ENCODE measurements around the gene FDX2.

The FDX2 gene

GRCh38 chr19:10299545-10300458 lies 16.0 kb downstream of the FDX2 start:
- peak; percentile 73 for DNase-seq (ENCODE audit: low spot score)

DNA sequence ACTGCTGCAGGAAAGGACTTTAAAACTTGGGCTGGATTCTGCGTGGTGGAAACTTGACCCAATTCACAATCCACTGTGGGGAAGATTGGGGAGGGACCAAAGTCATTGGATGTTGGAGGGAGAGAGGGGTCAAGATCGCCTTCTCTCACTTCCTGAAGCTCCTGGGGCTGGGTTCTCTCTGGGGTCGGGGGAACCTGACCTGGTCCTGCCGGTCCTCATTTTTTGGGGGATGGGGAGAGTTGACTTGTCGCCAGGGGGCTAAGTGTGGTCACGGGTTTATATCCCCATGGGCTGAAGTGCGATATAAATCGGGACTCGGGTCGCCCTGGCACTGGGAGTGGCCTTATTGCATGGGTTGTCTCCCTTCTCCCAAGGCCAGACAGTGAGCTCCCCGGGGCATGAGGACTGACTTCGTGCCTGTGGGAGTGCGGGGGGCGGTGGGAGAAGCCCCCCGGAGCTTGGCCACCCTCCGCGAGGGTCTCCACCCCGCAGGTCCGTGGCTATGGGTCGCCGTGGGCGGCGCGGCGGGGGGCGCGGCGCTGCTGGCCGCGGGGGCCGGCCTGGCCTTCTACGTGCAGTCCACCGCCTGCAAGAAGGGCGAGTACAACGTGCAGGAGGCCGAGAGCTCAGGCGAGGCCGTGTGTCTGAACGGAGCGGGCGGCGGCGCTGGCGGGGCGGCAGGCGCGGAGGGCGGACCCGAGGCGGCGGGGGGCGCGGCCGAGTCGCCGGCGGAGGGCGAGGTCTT lies 19.8 kb downstream of the FDX2 start:
- no peak for DNase-seq (ENCODE audit: low spot score)

DNA sequence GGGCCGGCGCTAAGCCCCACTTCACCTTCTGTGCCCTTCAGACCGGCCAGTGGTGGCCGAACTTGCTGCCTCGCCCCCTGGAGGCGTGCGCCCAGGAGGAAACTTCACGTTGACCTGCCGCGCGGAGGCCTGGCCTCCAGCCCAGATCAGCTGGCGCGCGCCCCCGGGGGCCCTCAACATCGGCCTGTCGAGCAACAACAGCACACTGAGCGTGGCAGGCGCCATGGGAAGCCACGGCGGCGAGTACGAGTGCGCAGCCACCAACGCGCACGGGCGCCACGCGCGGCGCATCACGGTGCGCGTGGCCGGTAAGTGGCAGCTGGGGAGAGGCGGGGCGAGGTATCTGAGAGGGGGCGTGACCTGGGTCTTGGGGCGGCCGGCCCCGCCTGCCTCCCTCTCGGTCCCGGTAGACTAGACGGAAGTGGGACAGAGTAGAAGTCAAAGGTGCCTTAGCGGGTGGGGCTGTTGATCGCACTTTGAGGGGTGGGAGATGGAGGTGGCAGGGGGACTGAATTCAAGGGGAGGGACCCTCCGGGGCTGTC lies 20.4 kb downstream of the FDX2 start:
- no peak for DNase-seq (ENCODE audit: low spot score)

- no peak for DNase-seq (ENCODE audit: low spot score)
These were observed 21.5 kb downstream of the FDX2 start for GRCh38 chr19:10294368-10294697.

DNA sequence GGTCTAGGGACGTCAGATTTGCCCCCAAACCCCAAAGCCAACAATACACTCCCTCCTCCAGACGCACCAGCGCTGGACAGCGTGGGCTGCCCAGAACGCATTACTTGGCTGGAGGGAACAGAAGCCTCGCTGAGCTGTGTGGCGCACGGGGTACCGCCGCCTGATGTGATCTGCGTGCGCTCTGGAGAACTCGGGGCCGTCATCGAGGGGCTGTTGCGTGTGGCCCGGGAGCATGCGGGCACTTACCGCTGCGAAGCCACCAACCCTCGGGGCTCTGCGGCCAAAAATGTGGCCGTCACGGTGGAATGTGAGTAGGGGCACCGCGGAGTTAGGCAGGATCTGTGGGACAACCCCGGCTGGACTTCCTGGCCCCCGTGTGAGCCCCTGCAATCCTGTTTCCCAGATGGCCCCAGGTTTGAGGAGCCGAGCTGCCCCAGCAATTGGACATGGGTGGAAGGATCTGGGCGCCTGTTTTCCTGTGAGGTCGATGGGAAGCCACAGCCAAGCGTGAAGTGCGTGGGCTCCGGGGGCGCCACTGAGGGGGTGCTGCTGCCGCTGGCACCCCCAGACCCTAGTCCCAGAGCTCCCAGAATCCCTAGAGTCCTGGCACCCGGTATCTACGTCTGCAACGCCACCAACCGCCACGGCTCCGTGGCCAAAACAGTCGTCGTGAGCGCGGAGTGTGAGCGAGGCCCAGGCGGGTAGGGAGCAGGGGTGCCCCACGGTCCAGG lies 22.0 kb downstream of the FDX2 start:
- no peak for DNase-seq (ENCODE audit: low spot score)

DNA sequence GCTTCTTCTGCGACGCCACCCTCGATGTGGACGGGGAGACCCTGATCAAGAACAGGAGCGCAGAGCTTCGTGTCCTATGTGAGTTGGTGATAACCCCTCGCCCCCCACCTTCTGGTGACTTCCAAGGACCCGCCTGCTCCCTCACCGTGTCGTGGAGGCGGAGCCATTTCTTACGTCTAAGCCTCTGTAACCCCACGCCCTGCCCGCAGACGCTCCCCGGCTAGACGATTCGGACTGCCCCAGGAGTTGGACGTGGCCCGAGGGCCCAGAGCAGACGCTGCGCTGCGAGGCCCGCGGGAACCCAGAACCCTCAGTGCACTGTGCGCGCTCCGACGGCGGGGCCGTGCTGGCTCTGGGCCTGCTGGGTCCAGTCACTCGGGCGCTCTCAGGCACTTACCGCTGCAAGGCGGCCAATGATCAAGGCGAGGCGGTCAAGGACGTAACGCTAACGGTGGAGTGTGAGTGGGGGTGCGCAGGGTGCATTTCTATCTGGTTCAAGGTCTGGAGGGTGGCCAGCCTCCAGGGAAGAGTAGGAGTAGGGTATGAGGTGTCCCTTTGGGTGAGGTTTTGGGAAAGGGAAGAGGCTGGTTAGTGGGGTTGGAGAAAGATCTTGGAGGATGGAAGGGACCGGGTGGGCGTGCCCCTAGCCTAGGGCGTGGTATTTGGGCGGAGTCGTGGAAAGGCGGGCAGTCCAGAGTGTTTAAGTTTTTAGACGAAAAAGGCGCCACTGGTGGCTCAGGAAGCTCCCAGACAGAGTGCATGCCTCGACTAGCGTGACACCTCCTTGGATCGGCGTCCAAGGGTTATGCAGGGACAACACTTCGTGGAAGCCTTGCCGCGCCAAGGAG lies 22.8 kb downstream of the FDX2 start:
- DNase-seq (ENCODE audit: low spot score), result no peak

DNA sequence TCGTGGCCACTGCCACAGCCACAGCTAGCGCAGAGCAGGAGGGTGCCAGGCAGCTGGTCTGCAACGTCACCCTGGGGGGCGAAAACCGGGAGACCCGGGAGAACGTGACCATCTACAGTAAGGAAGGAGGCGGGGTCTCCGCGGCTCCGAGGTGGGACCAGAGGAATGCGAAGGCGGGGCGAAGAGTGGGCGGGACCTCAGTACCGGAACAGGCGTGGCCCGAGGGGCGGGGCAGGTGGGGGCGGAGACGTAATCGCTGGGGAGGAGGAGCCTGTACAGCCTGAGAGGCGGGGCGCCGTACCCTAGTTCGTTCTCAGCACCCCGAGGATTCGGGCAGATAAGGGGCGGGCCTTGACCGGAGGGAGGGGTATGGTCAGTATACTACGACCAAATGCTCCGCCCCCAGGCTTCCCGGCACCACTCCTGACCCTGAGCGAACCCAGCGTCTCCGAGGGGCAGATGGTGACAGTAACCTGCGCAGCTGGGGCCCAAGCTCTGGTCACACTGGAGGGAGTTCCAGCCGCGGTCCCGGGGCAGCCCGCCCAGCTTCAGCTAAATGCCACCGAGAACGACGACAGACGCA lies 23.5 kb downstream of the FDX2 start:
- DNase-seq (ENCODE audit: low spot score), result peak; percentile 69

- DNase-seq (ENCODE audit: low spot score), result no peak
These were observed 24.1 kb downstream of the FDX2 start for GRCh38 chr19:10291554-10292205.

GRCh38 chr19:10290876-10291553 lies 24.8 kb downstream of the FDX2 start:
- DNase-seq (ENCODE audit: low spot score), result peak; percentile 61

DNA sequence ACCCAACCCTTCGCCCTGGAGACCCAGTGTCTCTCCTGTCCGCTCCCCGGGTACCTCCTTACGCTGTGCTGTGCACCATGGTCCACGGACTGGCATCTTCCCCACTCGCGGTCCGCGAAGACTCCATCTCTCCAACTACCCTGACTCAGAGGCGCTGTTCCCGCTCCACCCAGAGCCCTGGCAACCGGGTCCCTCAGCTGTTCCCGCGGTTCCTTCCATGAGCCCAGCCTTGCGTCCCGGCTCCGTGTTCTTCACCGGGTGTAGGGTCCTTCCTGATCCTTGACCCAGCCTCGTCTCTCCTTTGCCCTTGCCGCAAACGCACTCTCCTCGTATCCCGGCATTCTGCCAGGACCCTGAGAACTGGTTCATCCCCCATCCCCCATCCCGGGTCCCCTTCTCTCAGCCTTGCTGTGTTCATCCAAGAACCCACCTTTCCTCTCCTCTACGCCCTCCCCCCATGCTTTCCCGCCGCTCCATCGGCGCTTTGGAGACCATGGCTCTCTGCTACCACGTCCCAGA lies 25.4 kb downstream of the FDX2 start:
- no peak for DNase-seq (ENCODE audit: low spot score)

GRCh38 chr19:10289836-10290356 lies 25.9 kb downstream of the FDX2 start, which contains the start of gene ICAM5:
TSS of gene ICAM5 (plus strand) at chr19:10289952. CDS start at chr19:10290044, 92 bp downstream.
- DNase-seq (ENCODE audit: low spot score), result peak; percentile 58

DNA sequence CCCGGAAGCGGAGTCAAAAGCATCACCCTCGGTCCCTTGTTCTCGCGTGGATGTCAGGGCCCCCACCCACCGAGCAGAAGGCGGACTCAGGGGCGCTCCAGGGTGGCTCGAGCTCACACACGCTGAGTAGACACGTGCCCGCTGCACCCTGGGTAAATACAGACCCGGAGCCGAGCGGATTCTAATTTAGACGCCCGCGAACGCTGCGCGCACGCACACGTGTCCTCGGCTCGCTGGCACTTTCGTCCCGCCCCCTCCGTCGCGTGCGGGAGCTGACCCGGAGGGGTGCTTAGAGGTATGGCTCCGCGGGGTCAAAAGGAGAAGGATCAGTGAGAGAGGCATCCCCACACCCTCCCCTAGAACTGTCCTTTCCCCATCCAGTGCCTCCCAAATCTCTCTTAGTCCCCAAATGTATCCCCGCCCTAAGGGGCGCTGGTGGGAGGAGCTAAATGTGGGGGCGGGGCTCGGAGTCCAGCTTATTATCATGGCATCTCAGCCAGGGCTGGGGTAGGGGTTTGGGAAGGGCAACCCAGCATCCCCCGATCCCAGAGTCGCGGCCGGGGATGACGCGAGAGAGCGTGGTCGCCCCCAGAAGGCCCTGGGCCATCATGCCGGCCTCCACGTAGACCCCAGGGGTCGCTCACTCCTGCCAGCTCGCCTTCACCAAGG lies 26.5 kb downstream of the FDX2 start:
- DNase-seq (ENCODE audit: low spot score), result peak; percentile 38

- DNase-seq (ENCODE audit: low spot score), result peak; percentile 51
These were observed 27.1 kb downstream of the FDX2 start for GRCh38 chr19:10288662-10289166.

- no peak for DNase-seq (ENCODE audit: low spot score)
These were observed 28.7 kb downstream of the FDX2 start, which contains the start of gene ICAM4 for GRCh38 chr19:10286803-10287737. TSS of gene ICAM4 (plus strand) at chr19:10286955. CDS start at chr19:10287013, 58 bp downstream.

GRCh38 chr19:10285393-10285792 lies 30.4 kb downstream of the FDX2 start:
- no peak for DNase-seq (ENCODE audit: low spot score)

GRCh38 chr19:10284960-10285278 lies 30.9 kb downstream of the FDX2 start:
- DNase-seq (ENCODE audit: low spot score), result no peak
